Measurements from ENCODE around the gene PRR3. TPM values are rescaled to one million over a fixed set of nuclear protein-coding genes. Genes with fewer than 3 reads are reported as not detected.
"Not testable (repeated sequence)": the region's sequence is repeated elsewhere in the genome, so short reads cannot be mapped to it uniquely, and the experiment has no call there.

The PRR3 gene, protein sequence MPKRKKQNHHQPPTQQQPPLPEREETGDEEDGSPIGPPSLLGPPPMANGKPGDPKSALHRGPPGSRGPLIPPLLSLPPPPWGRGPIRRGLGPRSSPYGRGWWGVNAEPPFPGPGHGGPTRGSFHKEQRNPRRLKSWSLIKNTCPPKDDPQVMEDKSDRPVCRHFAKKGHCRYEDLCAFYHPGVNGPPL
- total RNA-seq: 3.2 TPM
- long read RNA-seq, partial matches to known transcripts: 0 of 1 reads
- long read RNA-seq, other reads (novel, unspliced or antisense): 1 of 1 reads

DNA sequence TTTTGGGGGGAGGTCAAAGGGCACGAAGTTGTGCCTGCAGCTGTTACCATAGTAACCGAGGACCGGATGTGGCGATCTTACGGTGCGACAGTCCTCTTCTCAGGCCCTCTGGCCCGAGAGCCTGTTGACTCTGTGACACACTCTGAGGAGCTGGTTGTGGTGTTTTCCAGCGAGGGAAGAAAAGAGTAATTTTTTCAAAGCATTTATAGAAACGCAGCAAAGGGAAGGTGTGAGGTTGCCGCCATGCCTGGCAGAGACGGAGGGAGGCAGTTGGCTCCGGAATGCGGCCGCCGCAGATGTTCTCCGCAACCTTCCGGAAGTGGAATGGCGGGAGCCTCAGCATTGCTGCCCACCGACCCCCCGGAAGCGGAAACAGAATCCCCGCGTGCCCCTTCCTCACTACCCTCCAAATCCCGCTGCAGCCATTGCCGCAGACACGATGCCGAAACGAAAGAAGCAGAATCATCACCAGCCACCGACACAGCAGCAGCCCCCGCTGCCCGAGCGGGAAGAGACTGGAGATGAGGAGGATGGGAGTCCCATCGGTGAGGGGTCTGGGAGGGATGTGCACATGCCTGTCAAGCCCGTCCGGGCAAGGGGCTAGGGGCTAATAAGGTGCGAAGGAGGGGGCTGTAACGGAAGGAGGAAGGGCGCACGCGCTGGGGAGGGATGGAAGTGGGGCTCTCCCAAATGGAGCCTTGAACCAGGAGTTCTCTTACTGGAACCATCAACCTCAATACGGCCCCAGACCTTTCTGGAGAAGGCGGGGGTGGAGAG is at the start of gene PRR3:
Gene PRR3, plus strand, starts transcription at position 390 of the 777 bp plus-strand sequence. Its CDS starts 50 bp downstream, at position 440.
- peak; percentile 95 for DNase-seq (ENCODE audit: low spot score)

DNA sequence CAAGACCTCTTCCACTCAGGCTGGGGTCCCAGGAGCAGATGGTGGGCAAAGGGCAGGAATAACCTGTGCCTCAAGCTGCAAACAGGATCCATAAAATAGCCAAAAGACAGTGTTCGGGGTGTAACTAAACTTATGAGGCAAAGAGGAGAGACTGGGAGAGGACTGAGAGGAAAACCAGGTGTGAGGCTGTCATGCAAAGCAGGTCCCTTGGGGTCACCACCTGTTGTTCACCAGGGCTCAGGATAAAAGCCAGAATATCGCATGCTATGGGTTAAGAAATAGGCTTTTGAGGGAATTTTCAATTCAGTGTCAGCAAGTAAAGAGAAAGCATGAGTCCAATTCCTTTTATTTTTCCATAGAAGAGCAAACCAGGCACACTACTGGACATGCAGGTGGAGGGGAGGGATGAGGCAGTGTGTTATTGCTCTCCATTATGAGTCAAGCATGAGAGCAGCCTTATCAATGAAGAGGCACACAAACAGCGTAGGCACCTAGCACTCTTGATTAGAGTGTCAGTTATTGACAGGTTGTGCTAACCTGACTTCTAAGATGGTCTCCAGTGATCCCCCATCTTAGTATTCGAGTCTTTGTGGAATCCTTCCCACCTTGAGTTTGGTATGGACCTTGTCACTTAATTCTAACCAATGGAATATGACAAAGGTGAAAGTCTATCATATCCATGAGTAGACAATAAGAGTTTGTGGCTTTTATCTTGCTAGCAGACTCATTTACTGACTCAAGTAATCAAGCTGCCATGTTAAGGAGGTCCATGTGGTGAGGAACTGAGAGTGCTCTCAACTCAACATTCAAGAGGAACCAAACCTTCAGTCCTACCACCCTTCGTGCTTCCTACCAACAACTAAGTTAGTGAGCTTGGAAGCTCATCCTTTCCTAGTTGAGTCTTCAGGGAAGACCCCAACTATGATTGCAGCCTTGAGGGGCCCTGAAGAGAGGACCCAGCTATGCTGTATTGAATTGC is 49.0 kb upstream of the PRR3 start:
- no peak for DNase-seq (ENCODE audit: low spot score)
- intact Hi-C loops (cut with DNase I): no loop called here

More for the DNA sequence above, at the start of gene PRR3:
- intact Hi-C loops (cut with DNase I): loop anchor here (2.0 to 5.0 kb wide), 2 partner anchors 14 to 60 kb away; partner anchors contain the start of genes ABCF1, MRPS18B and PPP1R10

GRCh38 chr6:30508890-30509736 is 48.0 kb upstream of the PRR3 start:
- intact Hi-C loops (cut with DNase I): no loop called here

DNA sequence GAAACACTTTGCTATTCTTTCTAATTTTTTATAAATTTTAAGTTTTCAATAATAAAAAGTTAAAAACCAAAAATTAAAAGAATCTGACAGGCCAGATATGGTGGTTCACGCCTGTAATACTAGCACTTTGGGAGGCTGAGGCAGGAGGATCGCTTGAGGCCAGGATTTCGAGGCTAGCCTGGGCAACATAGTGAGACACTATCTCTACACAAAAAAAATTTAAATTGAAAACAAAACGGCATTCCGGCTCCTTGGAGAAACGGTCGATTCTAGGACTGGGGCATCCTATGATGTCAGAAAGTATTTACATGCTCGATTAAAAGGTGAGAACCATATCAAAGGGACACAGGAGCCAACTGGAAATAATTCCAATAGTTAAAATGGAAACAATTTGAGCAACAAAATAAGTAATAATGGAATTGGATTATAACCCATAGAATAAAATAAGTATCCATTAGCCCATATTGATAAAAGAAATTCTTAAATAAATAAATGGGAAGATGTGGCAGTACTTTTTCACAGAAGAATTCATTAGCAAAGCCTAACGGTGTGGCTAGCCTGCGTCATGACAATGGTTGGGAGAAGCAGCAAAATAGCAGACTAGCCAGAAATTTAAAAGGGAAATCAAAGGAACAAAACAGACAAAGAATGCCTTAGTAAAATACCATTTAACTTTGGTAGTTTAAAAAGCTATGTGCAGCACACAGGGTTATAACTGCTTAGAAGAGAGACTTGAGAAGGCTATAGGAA is 46.5 kb upstream of the PRR3 start:
- intact Hi-C loops (cut with DNase I): no loop called here
- DNase-seq (ENCODE audit: low spot score): no peak

More at GRCh38 chr6:30508890-30509736, 48.0 kb upstream of the PRR3 start:
- no peak for DNase-seq (ENCODE audit: low spot score)

GRCh38 chr6:30511169-30511546 is 45.9 kb upstream of the PRR3 start:
- no peak for DNase-seq (ENCODE audit: low spot score)
- intact Hi-C loops (cut with DNase I): no loop called here

GRCh38 chr6:30513451-30513850 is 43.6 kb upstream of the PRR3 start:
- intact Hi-C loops (cut with DNase I): no loop called here
- DNase-seq (ENCODE audit: low spot score): no peak

GRCh38 chr6:30515106-30515505 is 42.0 kb upstream of the PRR3 start:
- DNase-seq (ENCODE audit: low spot score): no peak
- intact Hi-C loops (cut with DNase I): no loop called here

- intact Hi-C loops (cut with DNase I): loop anchor here (1.0 to 2.0 kb wide), 2 partner anchors 26 to 27 kb away; partner anchors contain the start of gene HLA-E
- DNase-seq (ENCODE audit: low spot score): peak; percentile 94
Observed at GRCh38 chr6:30515944-30516753, 40.9 kb upstream of the PRR3 start.

DNA sequence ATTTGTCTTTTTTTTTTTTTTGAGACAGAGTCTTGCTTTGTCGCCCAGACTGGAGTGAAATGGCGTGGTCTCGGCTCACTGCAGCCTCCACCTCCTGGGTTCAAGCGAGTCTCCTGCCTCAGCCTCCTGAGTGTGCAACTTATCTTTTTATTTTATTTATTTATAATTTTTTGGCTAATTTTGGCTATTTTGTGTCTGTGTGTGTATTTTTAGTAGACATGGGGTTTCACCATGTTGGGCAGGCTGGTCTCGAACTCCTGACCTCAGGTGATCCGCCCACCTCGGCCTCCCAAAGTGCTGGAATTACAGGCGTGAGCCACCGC is 40.4 kb upstream of the PRR3 start:
- DNase-seq (ENCODE audit: low spot score): not testable (repeated sequence)
- intact Hi-C loops (cut with DNase I): loop anchor here (1.0 to 2.0 kb wide), 2 partner anchors 26 to 28 kb away; partner anchors contain the start of gene HLA-E

DNA sequence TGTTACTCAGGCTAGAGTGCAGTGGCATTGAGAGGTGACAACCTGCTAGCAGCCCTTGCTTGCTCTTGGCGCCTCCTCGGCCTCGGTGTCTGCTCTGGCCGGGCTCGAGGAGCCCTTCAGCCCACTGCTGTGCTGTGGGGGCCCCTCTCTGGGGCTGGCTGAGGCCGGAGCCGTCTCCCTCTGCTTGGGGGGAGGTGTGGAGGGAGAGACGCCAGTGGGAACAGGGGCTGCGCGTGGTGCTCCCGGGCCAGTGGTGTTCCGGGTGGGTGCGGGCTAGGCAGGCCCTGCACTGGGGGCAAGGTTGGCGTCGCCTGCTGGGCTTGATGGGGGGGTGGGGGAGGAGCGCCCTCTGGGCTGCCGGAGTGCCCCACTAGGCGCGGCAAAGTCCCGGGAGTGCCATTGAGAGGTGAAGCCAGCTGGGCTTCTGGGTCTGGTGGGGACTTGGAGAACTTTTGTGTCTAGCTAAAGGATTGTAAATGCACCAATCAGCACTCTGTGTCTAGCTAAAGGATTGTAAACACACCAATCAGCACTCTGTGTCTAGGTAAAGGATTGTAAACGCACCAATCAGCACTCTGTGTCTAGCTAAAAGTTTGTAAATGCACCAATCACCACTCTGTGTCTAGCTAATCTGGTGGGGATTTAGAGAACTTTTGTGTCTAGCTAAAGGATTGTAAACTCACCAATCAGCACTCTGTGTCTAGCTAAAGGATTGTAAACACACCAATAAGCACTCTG is 39.2 kb upstream of the PRR3 start:
- intact Hi-C loops (cut with DNase I): loop anchor here (2.0 kb wide), 1 partner anchor 29 kb away; the partner anchor contains the start of gene HLA-E
- not testable (repeated sequence) for DNase-seq (ENCODE audit: low spot score)

DNA sequence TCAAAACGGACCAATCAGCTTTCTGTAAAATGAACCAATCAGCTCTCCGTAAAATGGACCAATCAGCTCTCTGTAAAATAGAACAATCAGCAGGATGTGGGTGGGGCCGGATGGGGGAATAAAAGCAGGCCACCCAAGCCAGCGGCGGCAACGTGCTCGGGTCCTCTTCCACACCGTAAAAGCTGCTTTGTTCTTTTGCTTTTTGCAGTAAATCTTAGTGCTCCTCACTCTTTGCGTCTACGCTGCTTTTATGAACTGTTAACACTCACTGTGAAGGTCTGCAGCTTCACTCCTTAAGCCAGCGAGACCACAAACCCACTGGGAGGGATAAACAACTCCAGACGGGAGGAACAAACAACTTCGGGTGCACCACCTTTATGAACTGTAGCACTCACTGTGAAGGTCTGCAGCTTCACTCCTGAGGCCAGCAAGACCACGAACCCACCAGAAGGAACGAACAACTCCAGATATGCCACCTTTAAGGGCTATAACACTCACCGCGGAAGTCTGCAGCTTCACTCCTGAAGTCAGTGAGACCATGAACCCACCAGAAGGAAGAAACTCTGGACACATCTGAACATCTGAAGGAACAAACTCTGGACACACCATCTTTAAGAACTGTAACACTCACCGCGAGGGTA is 38.5 kb upstream of the PRR3 start:
- intact Hi-C loops (cut with DNase I); DNase-seq (ENCODE audit: low spot score): not testable (repeated sequence)

DNA sequence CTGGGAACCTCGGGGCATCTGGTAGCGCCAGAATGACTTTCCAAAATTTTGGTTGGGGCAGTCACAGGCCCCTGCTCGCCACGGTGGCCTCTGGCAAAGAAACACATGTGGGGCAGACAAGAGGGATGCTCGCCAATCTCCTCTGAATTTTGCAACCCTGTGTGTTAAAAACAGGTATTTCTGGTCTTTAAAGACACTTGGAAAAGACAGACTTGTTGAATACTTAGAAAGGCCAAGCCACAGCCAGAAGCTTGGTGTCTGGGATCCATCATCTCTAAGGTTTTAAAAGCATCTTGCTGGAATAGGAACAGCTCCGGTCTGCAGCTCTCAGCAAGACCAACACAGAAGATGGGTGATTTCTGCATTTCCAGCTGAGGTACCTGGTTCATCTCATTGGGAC is 36.6 kb upstream of the PRR3 start:
- intact Hi-C loops (cut with DNase I): no loop called here
- no peak for DNase-seq (ENCODE audit: low spot score)

DNA sequence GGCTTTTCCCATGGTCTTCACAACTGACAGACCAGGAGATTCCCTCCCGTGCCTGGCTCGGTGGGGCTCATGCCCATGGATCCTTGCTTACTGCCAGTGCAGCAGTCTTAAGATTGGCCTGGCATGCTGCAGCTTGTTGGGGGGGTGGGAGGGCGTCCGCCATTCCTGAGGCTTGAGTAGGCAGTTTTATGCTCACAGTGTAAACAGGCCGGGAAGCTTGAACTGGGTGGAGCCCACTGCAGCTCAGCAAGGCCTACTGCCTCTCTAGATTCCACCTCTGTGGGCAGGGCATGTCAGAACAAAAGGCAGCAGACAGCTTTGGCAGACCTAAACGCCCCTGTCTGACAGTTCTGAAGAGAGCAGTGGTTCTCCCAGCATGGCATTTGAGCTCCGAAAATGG is 36.0 kb upstream of the PRR3 start:
- intact Hi-C loops (cut with DNase I); DNase-seq (ENCODE audit: low spot score): not testable (repeated sequence)

DNA sequence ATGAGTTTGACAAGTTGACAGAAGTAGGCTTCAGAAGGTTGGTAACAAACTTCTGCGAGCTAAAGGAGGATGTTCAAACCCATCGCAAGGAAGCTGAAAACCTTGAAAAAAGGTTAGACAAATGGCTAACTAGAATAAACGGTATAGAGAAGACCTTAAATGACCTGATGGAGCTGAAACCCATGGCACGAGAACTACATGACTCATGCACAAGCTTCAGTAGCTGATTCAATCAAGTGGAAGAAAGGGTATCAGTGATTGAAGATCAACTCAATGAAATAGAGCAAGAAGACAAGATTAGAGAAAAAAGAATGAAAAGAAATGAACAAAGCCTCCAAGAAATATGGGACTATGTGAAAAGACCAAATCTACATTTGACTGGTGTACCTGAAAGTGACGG is 35.1 kb upstream of the PRR3 start:
- intact Hi-C loops (cut with DNase I); DNase-seq (ENCODE audit: low spot score): not testable (repeated sequence)

DNA sequence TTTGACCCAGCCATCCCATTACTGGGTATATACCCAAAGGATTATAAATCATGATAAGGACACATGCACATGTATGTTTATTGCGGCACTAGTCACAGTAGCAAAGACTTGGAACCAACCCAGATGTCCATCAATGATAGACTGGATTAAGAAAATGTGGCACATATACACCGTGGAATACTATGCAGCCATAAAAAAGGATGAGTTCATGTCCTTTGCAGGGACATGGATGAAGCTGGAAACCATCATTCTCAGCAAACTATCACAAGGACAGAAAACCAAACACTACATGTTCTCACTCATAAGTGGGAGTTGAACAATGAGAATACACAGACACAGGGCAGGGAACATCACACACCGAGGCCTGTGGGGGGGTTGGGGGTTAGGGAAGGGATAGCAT is 30.7 kb upstream of the PRR3 start:
- DNase-seq (ENCODE audit: low spot score); intact Hi-C loops (cut with DNase I): not testable (repeated sequence)

GRCh38 chr6:30529349-30529875 is 27.7 kb upstream of the PRR3 start:
- intact Hi-C loops (cut with DNase I): not testable (repeated sequence)
- DNase-seq (ENCODE audit: low spot score): peak; percentile 83
